HG02840 (cell line): Measurements from ENCODE around the gene ALDH1L1.

Experiments
- ATAC-seq: cut with Tn5 transposase; IDR thresholded peaks from one replicate; pipeline ENCODE4 v1.9.1; 2021; ENCODE audit warnings: mild to moderate bottlenecking, moderate library complexity, moderate number of reproducible peaks; ENCODE audit not compliant: unreplicated experiment, low FRiP score

Gene ALDH1L1

DNA sequence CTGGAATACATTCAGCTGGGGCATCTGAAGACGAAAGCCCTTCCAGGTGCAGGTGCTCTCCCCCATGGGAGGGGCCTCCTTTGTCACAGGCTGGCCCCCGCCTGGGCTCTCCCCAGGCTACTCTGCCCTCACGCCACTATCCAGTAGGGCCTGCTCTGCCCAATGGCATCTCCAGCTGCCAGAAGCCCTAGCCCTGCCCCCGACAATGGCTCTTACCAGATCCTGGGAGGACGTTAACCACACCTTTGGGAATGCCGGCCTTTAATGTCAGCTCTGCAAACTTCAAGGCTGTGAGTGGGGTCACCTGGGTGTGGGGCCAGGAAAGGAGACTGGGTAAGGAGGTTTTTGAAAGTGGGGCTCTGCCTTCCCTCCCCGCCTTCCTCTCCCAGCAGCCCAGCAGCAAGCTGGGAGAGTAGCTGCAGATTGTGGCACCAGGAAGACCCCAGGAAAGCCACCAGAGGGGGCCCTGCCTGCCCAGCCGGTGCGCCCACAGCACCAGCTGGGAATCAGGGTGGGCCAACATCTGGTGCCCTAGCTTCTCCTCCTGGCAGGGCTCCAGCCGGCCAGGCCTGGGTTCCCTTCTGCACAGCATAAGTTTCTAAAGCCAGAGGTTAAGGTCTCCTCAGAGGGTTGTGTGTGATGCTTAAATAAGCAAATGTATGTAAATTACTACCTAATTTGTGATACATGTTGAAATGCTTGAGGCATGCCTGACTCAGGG lies 56.1 kb downstream of the ALDH1L1 start:
- ATAC-seq = no peak

DNA sequence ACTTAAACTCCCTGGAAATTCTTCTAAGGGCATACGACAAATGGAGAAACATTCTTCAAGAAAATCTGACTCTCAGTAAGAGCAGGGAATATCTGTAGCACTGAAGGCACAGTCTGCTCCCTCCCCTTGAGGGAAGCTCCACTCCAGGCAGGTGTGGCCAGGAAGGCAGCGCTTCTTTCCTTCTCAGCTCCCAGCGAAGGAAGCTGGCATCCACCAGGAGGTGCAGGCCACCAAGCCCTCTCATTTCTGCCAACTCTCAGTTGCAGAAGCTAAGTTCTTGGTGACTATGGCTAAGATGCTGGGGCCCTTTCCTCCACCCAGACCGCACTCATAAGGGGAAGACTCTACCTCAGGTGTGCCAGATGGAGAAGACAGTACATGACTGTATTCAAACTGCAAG lies 58.8 kb downstream of the ALDH1L1 start:
- no peak for ATAC-seq

DNA sequence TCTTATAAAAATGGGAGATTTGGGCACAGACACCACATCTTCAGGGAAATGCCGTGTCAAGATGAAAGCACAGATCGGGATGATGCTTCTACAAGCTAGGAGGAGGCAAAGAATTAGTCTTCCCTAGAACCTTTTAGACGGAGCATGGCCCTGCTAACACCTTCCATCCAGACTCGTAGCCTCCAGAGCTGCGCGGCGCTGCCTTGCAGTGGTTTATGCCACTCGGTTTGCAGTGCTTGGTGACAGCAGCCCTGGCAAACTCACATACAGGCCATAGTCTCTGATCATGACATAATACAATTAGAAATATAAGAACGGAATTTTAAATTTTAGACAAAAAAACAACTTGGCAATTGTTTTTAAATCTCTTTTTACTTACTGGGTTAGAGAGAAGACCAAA lies 59.3 kb downstream of the ALDH1L1 start:
- ATAC-seq = no peak

DNA sequence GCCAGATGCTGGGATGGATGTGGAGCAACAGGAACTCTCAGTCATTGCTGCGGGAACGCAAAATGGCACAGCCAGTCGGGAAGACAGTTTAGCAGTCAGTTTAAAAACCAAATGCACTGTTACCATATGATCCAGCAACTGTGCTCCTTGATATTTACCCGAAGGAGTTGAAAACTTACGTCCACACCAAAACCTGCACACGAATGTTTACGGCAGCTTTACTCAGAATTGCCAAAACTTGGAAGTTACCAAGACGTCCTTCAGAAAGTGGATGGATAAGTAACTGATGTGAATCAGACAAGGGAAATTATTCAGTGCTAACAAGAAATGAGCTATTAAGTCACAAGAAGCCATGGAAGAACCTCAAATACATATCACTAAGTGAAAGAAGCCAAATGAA lies 60.4 kb downstream of the ALDH1L1 start:
- ATAC-seq = no peak

DNA sequence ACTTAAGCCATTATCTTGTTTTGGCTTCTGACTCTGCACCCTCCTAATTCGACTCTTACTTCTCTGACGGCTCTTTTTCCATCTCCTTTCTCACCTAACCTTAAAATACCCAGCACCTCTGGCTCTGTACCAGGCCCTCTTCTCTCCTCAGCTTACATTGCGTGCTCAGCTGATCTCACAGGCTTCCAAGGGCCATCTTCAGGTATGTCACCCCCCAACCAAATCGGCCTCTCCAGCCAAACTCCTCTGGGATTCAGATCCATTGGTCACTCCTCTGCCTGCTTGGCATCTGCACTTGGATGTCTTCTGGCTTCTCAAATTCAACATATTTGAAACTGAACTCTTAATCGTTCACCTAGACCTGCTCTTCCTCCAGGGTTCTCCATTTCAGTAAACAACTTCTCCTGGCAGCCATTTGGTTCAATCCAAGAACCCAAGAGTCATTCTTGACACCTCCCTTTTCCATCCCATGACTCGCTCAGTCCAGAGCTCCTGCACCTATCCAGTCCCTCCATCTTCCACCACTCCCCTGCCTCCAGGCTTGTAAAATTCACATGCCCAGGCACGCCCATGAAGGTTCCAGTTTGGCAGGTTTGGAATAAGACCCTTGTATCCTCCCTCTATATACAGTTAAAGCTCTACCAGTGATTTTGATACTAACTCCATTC lies 61.2 kb downstream of the ALDH1L1 start:
- ATAC-seq = no peak

DNA sequence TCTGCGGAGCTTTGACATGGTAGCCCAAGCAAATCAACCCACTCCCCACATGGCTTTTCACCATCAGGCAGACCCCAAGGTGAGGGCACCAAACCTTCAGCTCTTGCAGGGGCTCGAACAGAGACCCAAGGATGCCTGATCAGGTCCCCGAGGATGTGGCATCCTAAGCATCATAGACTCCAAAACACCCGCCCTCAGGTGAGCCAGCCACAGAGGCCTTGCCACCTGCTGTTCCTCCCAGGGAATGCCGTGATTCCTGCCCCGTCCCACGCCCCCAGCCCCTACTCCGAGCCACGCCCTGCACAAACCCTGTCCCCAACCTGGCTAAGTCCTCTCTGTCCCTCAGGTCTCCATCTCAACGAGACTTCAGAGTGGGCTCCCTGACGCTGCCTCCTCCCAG lies 61.8 kb downstream of the ALDH1L1 start:
- no peak for ATAC-seq

DNA sequence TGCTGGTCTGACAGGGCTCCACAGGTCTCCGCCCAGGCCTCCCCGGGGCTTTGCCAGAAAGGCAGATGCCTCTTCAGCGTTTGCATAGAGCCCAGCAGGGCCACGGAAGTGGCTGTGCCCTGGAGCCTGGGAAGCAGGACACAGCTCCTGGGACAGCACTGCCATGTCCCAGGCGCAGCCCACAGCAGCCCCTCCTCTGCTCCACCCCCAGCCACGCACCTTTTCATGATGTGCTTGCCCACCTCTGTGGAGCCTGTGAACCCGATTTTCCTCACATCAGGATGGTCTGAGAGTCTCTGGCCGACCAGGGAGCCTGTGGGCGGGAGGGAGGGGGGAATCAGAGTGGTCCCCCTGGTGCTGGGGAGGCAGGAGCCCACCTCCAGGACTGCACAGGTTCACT lies 62.6 kb downstream of the ALDH1L1 start:
- no peak for ATAC-seq

DNA sequence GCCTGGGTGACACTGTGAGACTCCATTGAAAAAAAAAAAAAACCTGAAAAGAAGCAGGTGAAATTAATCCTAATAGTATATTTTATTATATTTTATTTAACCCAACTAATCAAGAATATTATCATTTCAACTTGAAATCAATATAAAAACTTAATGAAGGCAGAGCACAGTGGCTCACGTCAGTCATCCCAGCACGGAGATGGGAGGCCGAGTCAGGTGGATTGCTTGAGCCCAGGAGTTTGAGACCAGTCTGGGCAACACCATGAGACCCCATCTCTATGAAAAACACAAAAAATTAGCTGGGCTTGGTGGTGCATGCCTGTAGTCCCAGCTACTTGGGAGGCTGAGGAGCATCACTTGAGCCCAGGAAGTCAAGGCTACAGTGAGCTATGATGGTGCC lies 63.2 kb downstream of the ALDH1L1 start:
- ATAC-seq = no peak

DNA sequence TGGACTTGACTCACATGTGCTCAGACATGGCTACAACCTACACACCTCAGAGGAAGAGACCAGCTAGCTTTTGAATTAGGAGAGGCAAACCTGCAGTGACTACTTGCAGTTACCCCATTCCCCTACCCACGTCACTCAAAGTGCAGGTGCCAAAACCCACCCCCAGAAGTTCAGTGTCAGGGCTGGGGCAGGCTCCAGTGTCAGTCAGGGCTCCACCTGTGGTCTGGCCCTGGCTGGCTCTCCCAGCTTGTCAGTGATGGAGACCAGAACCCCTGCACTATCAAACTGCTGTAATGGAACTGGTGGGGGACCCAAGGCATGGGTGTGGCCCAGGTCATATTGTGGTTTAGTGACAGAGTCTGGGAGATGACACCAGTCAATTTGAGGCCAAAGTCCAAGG lies 63.9 kb downstream of the ALDH1L1 start:
- no peak for ATAC-seq

DNA sequence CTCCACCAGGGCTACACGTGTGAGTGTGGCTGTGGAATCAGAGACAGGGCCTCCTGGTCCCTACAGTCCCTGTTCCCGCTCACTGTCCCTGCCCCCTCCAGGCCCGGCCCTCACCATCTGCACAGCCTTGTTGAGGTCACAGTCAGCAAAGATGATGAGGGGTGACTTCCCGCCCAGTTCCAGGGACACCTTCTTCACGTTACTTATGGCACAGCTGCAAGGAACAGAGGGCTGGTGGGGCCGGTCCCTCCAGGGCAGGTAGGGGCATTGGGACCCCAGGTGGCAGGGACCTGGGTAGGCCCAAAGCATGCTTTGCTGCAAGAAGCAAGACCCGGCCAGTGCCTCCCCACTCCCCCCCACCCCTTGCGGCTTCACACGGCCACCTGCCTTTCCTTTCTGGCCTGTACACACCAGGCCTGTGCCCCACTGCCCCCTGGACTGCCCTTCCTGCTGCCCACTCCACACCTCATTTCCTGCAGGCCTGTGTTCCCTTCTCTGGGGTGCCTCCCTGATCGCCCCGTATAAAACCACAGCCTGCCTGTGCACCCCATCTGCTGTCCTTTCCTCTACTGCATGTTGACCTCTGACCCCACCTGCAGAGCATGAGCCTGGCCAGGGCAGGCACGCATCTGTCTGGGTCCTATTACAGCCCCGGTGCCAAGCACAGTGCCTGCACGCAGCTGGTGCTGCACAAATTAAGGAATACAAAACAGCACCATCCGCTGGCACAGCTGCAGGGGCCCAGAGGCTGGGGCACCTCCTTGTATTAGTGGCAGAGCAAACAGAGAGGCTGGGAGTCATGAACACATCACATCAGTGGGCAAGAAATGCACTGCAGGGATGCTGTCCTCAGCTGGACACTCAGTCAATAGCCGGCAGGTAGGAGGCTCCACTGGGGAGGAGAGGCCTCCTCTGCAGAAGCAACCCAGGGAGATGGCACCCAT lies 65.7 kb downstream of the ALDH1L1 start:
- ATAC-seq = no peak

DNA sequence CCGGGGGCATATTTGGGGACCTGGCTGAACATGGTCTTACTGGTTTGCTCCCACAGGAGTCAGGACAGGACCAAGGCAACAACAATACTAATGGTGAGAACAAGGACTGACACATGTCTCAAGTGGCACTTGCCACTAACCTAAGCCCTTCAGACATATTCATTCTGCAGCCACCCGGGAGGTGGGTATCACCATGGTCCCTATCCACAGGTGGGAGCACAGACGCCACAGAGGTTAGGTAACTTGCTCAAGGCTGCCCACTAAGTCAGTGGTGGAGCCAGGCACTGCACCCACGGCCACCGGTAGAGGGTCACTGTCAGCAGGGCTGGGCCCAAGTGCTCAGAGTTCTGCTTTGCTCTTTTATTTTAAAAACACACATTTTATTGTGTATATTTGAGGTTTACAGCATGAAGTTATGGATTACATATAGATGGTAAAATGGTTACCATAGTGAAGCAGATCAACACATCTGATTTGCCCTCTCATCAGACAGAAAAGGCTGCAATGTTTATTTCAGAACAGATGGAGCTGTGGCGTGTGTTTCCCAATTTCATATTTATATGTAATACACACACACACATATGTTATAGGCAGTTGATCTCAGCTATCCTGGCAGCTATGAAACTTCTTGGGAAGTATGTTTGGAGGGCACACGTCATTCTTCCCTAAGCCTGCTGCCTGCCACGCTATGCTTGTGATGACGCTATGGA lies 66.5 kb downstream of the ALDH1L1 start:
- no peak for ATAC-seq

DNA sequence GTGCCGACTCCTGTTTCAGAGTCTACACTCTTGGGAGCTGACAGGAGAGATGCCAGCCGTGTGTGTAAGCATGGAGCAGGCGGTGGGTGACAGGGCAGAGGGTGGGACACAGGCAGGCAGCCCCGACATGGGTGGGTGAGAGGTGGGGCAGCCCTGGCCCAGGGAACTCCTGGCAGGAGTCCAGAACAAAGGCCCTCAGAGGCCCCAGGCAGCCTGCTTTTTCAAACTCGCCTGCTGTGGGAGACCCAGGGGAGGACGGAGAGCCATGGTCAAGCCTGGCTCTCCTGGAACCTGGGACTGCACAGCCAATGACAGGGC lies 67.2 kb downstream of the ALDH1L1 start:
- no peak for ATAC-seq

DNA sequence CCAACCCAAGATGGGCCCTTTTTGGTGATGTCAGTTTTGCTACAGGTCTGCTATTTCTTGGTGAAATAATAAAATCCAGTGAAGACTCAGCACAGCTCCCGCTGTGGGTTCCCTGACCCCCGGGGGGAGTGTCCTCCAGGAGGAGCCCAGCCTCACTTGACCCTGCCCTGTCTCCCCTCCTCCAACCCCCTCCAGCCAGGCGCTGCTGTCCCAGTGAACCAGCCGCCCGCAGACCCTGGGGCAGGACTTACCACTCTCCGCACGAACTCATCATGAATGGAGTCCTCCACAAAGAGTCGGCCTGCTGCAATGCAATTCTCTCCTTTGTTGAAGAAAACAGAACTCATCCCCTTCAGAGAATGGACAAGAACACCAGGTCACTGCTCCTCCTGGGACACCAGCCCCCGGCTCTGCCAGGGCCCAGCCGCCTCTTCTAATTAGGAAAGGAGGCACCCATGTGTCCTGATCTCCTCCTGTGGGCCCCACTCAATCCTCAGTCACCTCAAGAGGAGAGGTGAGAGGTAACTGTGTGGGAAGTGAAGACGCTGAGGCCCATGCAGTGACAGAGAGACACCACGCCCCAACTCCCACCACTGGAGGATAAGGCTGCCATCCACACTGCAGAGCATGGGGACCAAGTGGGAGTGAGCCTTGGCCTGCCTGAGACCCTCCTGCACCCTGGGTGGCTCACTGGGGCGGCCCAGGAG lies 67.7 kb downstream of the ALDH1L1 start:
- no peak for ATAC-seq

DNA sequence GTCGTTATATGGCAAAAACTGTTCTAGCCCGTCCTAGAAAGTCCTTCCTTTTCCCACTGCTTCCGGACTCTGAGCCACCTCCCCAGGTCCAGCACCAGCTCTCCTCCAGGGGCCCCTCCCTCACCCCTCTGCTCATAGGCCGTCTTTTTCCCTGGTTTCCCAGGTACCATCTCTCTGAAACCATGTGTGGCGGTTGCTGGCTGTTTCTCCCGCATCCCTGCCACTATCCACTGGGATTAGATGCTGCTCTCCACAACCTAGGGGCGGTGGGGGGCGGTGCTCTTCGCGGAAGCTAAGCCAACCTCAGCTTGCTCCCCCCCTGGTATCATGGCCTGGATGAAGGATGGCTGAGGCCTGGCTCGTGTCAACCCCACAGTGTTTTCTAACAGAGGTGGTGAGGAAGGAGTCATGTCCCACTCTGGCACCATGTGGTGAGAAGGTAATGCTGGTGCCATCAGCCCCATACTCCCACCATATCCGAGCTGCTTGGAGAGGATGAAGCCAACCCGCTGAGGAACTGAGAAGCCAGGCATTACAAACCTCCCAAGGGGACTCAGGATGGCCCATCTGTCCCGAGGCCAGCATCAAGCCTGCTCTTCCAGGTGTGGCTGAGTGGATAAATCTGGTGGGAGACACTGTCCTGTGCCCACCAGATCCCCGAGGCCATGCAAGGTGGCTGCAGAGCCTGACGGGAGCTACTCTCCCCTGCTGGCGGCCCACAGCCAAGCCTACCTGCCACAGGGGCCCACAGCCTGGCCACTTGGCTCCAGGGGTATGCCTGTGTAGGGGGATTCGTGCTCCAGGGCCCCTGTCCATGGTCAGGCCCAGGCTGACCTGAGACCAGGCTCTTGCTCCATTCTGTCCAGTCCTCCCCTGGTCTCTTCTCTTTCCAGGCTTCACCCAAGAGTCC lies 68.6 kb downstream of the ALDH1L1 start:
- no peak for ATAC-seq

DNA sequence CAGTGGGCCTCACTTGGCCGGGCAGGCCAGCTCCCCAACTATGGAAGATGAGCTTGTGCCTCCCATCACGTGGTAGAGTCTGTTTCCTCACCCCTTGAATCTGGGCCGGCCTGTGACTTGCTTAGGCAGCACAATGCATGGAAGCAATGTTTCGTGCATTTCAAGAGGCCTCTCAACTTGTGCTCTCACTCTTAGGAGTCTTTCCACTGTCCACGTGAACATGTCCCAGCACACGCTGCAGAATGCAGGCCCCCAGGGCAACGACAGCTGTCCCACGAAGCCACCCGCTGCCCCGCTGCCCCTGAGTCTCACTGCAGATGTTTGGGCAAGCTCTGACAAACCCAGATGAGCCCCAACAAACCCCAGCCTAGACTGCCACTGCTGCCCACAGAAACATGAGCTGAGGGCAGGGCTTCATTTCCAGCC lies 69.2 kb downstream of the ALDH1L1 start:
- ATAC-seq = no peak

DNA sequence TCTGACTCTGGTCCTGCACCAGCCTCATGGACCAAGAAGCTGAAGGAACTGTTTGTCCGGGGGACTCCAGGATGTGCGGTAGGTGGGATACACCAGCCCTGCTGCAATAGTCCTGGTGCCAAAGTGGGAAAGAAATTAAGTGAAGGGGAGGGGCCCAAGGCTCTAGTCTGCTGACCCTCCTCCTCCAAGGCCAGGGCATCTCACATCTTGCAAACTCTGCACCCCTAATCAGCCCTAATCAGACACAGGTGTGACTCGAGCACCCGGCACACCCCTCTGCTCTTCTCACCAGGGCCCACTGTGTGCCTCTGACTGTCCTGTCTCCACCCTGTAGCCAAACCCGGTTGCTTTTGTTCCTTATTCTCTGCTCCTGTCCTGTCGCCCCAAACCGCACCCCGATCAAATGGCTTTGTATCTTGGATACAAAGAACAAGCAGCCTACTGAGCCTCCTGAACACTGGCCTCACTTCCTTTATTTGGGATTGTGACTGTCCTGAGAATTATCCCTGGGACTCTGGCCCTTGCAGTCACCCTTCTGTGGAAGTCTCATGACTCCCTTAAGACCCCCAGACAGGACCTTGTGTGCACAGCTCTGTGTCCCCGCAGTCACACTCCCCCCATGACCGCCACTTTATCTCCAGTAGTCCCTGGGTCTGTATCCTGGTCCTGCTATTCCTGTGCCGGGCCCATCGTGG lies 69.8 kb downstream of the ALDH1L1 start:
- no peak for ATAC-seq

DNA sequence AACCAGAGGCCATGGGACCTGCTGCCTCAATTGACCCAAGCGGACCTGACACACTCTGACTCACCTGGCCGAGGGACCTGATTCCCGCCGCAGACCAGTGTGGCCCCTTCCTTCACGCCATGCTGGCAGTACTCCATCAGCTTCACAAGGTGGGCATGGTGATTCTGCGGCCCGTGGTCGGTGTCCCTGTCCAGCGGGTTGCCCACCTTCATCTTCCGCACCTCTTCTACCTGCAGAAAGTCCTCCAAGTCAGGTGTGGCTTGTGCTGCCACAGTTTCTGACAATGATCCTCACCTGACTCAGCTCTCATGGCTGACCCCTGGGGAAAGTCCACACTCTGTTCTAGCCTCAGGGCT lies 70.5 kb downstream of the ALDH1L1 start:
- ATAC-seq = no peak

DNA sequence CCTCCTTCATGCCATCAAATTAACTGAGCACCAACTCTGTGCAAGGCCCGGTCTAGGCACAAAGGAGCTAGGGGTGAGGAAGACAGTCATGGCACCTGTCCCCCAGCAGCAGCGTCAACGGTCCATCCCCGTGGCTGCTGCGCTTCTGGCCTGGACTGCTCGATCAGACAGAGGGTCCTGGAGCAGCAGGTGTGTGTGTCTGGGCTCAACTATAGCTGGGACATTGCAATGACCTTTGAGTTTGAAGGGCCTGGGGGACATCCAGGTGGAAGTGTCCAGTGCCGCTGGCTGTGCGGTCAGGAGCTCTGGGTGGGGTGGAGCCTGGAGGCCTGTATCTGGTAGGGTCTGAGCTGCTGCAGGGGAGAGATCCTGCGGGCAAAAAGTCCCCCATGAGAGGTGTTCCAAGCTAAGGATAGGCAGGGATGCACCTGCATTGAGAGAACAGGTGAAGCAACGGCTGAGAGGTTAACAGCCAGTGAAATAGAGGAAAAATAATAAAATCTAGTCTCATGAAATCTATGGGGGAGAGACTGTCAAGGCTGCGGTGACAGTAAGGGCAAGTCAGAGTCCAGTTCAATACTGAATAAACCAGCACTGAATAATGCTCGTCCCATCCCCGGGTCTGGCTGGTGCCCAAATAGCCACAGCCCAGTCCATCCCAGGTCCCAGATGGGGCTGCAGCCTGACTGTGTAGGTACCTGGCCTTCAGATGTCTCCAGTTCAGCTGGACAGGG lies 71.1 kb downstream of the ALDH1L1 start:
- no peak for ATAC-seq
